Measurements from ENCODE around the gene CD276.
"Not testable (repeated sequence)": the region's sequence is repeated elsewhere in the genome, so short reads cannot be mapped to it uniquely, and the experiment has no call there.

The CD276 gene

GRCh38 chr15:73710321-73710720 lies 26.1 kb downstream of the CD276 start:
- no peak for DNase-seq

GRCh38 chr15:73711526-73711925 lies 27.3 kb downstream of the CD276 start:
- DNase-seq, result no peak

- no peak for DNase-seq
Observed at GRCh38 chr15:73712107-73712506, 27.9 kb downstream of the CD276 start.

- no peak for DNase-seq
Observed at GRCh38 chr15:73714695-73715301, 30.6 kb downstream of the CD276 start.

- no peak for DNase-seq
Observed at GRCh38 chr15:73715417-73715816, 31.2 kb downstream of the CD276 start.

GRCh38 chr15:73716417-73716816 lies 32.2 kb downstream of the CD276 start:
- DNase-seq, result no peak

- DNase-seq, result no peak
Observed at GRCh38 chr15:73717206-73717605, 33.0 kb downstream of the CD276 start.

- no peak for DNase-seq
Observed at GRCh38 chr15:73717802-73718201, 33.6 kb downstream of the CD276 start.

- no peak for DNase-seq
Observed at GRCh38 chr15:73718694-73719093, 34.5 kb downstream of the CD276 start.

- no peak for DNase-seq
Observed at GRCh38 chr15:73722425-73722824, 38.2 kb downstream of the CD276 start.

GRCh38 chr15:73723191-73723590 lies 39.0 kb downstream of the CD276 start:
- no peak for DNase-seq

- no peak for DNase-seq
Observed at GRCh38 chr15:73724212-73724611, 40.0 kb downstream of the CD276 start.

- peak; percentile 12 for DNase-seq
Observed at GRCh38 chr15:73727330-73727976, 43.3 kb downstream of the CD276 start.

GRCh38 chr15:73732051-73732450 lies 47.9 kb downstream of the CD276 start:
- DNase-seq, result not testable (repeated sequence)

- DNase-seq, result no peak
Observed at GRCh38 chr15:73732930-73733329, 48.7 kb downstream of the CD276 start.

- no peak for DNase-seq
Observed at GRCh38 chr15:73737535-73737934, 53.4 kb downstream of the CD276 start.

GRCh38 chr15:73740152-73741048 lies 56.2 kb downstream of the CD276 start:
- DNase-seq, result no peak

- no peak for DNase-seq
Observed at GRCh38 chr15:73741321-73741836, 57.2 kb downstream of the CD276 start.

- DNase-seq, result no peak
Observed at GRCh38 chr15:73744293-73744692, 60.1 kb downstream of the CD276 start.

GRCh38 chr15:73745073-73745472 lies 60.9 kb downstream of the CD276 start:
- DNase-seq, result no peak

- no peak for DNase-seq
Observed at GRCh38 chr15:73746261-73746660, 62.1 kb downstream of the CD276 start.

GRCh38 chr15:73746883-73747282 lies 62.7 kb downstream of the CD276 start:
- peak; percentile 25 for DNase-seq

- no peak for DNase-seq
Observed at GRCh38 chr15:73747847-73748590, 63.8 kb downstream of the CD276 start.
